ENCODE measurements around the gene THAP12. TPM values are rescaled to one million over a fixed set of nuclear protein-coding genes. Genes with fewer than 3 reads are reported as not detected.

The THAP12 gene
- total RNA-seq, 1 donor from 2014 or later: 30.3 TPM

DNA sequence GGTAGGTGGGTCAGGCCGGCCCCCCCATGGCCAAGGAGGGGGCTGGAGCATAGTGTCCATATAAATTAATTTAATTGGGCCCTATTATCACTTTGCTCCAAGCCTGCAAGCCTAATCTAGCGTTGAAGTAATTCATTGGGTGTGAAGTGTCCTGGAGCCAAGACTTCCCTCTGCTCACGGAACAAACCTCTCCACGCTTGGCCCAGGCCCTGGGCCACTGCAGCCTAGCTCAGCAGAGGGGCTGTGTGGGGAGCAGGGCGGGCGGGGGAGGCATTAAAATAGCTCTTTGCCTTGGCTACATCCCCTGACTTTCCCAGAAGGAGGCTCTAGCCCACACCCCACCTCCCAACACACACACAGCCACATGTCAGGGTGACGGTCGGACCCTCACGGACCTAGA is 73.5 kb downstream of the THAP12 start:
- no peaks in the 10 kb centered on the region for H3K36me3 ChIP-seq (ENCODE audit: insufficient read depth, low read length)
- H3K27ac Mint-ChIP-seq (ENCODE audit: unreplicated experiment): no peak overlapping the region
- no peak for FAIRE-seq
- peaks cover 2% of the 10 kb centered on the region for H3K4me1 Mint-ChIP-seq (ENCODE audit: low read depth, unreplicated experiment)
- no peak overlapping the region for H3K4me2 ChIP-seq (ENCODE audit: low read length)
- H3K79me2 ChIP-seq (ENCODE audit: insufficient read depth, low read length): no peaks in the 10 kb centered on the region
- H3K9me3 Mint-ChIP-seq (ENCODE audit: unreplicated experiment): no peaks in the 10 kb centered on the region
- H3K4me3 Mint-ChIP-seq (ENCODE audit: unreplicated experiment): no peak overlapping the region
- H4K20me1 ChIP-seq (ENCODE audit: insufficient read depth, low read length): no peaks in the 10 kb centered on the region
- H3K27me3 ChIP-seq (ENCODE audit: insufficient read depth, low read length): peaks cover 4% of the 10 kb centered on the region
- H3K4me3 ChIP-seq (ENCODE audit: insufficient read depth, low read depth, low read length): no peak overlapping the region
- H3K9me3 ChIP-seq (ENCODE audit: insufficient read depth, low read depth, low read length): no peaks in the 10 kb centered on the region
- no peaks in the 10 kb centered on the region for H3K4me1 ChIP-seq (ENCODE audit: insufficient read depth, low read length)
- H3K27ac ChIP-seq (ENCODE audit: low read depth, low read length): no peak overlapping the region
- no peak for TF ChIP-seq EZH2 (IDR thresholded peaks at IDR 0.05; ENCODE audit: insufficient read depth, low read length)
- no peak for DNase-seq (ENCODE audit: low read depth)
- H2AFZ ChIP-seq (ENCODE audit: low read depth, low read length): no peak overlapping the region
- no peaks in the 10 kb centered on the region for H3K36me3 Mint-ChIP-seq (ENCODE audit: low read depth, unreplicated experiment)
- no peak overlapping the region for H3K9ac ChIP-seq (ENCODE audit: low read length)
- H3K27me3 Mint-ChIP-seq (ENCODE audit: low read depth, unreplicated experiment): peaks cover 47% of the 10 kb centered on the region

DNA sequence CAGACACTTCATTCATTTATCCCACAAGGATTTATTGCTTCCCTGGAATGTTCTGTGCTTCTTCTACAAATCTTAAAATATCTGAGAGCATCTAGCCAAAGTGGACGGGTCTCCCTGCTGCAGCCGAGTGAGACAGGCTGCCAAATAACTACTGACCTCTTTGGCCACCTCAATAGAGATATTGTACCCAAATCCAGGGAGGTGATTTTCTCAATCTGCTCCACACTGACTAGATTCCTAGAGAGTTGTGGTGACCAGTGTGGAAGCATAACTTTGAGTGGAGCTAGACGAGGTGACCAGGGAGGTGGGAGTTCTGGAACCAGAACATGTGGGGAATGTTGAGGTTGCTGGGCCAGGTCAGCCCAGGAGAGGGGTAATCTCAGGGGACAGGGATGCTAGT is 77.5 kb downstream of the THAP12 start:
- H2AFZ ChIP-seq (ENCODE audit: low read depth, low read length): no peak overlapping the region
- Mint-ChIP-seq H3K27ac (ENCODE audit: unreplicated experiment) (no peak overlapping the region), H3K9me3 (ENCODE audit: unreplicated experiment) (peaks cover 5% of the 10 kb centered on the region), H3K36me3 (ENCODE audit: low read depth, unreplicated experiment) (no peaks in the 10 kb centered on the region), H3K27me3 (ENCODE audit: low read depth, unreplicated experiment) (peaks cover 36% of the 10 kb centered on the region), H3K4me1 (ENCODE audit: low read depth, unreplicated experiment) (peaks cover 2% of the 10 kb centered on the region), H3K4me3 (ENCODE audit: unreplicated experiment) (no peak overlapping the region)
- no peaks in the 10 kb centered on the region for H3K79me2 ChIP-seq (ENCODE audit: insufficient read depth, low read length)
- no peaks in the 10 kb centered on the region for H3K9me3 ChIP-seq (ENCODE audit: insufficient read depth, low read depth, low read length)
- H4K20me1 ChIP-seq (ENCODE audit: insufficient read depth, low read length): no peaks in the 10 kb centered on the region
- H3K4me3 ChIP-seq (ENCODE audit: insufficient read depth, low read depth, low read length): no peak overlapping the region
- no peaks in the 10 kb centered on the region for H3K36me3 ChIP-seq (ENCODE audit: insufficient read depth, low read length)
- no peak for DNase-seq (ENCODE audit: low read depth)
- H3K9ac ChIP-seq (ENCODE audit: low read length): no peak overlapping the region
- H3K4me2 ChIP-seq (ENCODE audit: low read length): no peak overlapping the region
- TF ChIP-seq, protein P1, sequence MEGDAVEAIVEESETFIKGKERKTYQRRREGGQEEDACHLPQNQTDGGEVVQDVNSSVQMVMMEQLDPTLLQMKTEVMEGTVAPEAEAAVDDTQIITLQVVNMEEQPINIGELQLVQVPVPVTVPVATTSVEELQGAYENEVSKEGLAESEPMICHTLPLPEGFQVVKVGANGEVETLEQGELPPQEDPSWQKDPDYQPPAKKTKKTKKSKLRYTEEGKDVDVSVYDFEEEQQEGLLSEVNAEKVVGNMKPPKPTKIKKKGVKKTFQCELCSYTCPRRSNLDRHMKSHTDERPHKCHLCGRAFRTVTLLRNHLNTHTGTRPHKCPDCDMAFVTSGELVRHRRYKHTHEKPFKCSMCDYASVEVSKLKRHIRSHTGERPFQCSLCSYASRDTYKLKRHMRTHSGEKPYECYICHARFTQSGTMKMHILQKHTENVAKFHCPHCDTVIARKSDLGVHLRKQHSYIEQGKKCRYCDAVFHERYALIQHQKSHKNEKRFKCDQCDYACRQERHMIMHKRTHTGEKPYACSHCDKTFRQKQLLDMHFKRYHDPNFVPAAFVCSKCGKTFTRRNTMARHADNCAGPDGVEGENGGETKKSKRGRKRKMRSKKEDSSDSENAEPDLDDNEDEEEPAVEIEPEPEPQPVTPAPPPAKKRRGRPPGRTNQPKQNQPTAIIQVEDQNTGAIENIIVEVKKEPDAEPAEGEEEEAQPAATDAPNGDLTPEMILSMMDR (IDR thresholded peaks at IDR 0.05; ENCODE audit: insufficient read depth, low read depth, low read length): no peak
- no peak for TF ChIP-seq EZH2 (IDR thresholded peaks at IDR 0.05; ENCODE audit: insufficient read depth, low read length)
- no peak overlapping the region for H3K27ac ChIP-seq (ENCODE audit: low read depth, low read length)
- no peak for FAIRE-seq
- H3K27me3 ChIP-seq (ENCODE audit: insufficient read depth, low read length): peaks cover 12% of the 10 kb centered on the region
- no peaks in the 10 kb centered on the region for H3K4me1 ChIP-seq (ENCODE audit: insufficient read depth, low read length)

DNA sequence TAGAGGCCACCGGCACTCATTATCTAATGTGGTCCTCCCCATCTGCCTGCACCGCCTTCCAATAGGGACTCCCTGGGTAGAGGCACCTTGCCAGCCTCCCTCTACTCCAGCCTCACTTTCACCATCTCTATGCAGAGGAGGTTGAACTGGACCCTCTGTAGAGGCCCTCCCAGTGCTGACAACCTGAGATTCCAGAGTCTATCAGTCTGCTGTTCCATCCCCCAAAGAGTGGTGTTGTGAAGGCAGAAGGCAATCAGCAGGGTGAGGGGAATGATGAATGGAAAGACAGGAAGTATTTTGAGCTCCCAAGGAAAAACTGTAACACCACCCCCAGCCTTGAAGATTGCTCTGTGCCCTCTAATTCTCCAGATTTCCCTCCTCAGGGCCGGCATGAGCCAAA is 77.9 kb downstream of the THAP12 start:
- Histone ChIP-seq H3K27ac (ENCODE audit: low read depth, low read length) (no peak overlapping the region), H3K36me3 (ENCODE audit: insufficient read depth, low read length) (no peaks in the 10 kb centered on the region), H2AFZ (ENCODE audit: low read depth, low read length) (no peak overlapping the region), H3K9ac (ENCODE audit: low read length) (no peak overlapping the region), H4K20me1 (ENCODE audit: insufficient read depth, low read length) (no peaks in the 10 kb centered on the region), H3K4me2 (ENCODE audit: low read length) (no peak overlapping the region), H3K79me2 (ENCODE audit: insufficient read depth, low read length) (no peaks in the 10 kb centered on the region), H3K27me3 (ENCODE audit: insufficient read depth, low read length) (peaks cover 12% of the 10 kb centered on the region), H3K9me3 (ENCODE audit: insufficient read depth, low read depth, low read length) (no peaks in the 10 kb centered on the region), H3K4me3 (ENCODE audit: insufficient read depth, low read depth, low read length) (no peak overlapping the region), H3K4me1 (ENCODE audit: insufficient read depth, low read length) (no peaks in the 10 kb centered on the region)
- DNase-seq (ENCODE audit: low read depth) (no peak), FAIRE-seq (no peak)
- no peak overlapping the region for H3K27ac Mint-ChIP-seq (ENCODE audit: unreplicated experiment)
- peaks cover 5% of the 10 kb centered on the region for H3K9me3 Mint-ChIP-seq (ENCODE audit: unreplicated experiment)
- H3K27me3 Mint-ChIP-seq (ENCODE audit: low read depth, unreplicated experiment): peaks cover 38% of the 10 kb centered on the region
- no peak overlapping the region for H3K4me3 Mint-ChIP-seq (ENCODE audit: unreplicated experiment)
- H3K36me3 Mint-ChIP-seq (ENCODE audit: low read depth, unreplicated experiment): no peaks in the 10 kb centered on the region
- no peak for TF ChIP-seq EZH2 (IDR thresholded peaks at IDR 0.05; ENCODE audit: insufficient read depth, low read length)
- TF ChIP-seq, protein P1 (IDR thresholded peaks at IDR 0.05; ENCODE audit: insufficient read depth, low read depth, low read length): no peak
- H3K4me1 Mint-ChIP-seq (ENCODE audit: low read depth, unreplicated experiment): peaks cover 2% of the 10 kb centered on the region

Other genes starting within 250 kb of the THAP12 start
- 1.3 and 1.9 TPM in 2 replicates for gene WNT11, start 174.6 kb downstream of the THAP12 start, total RNA-seq
- gene GVQW3, start 191 bp upstream of the THAP12 start, total RNA-seq: 2.0 TPM in 2 replicates
- 18.8 and 18.9 TPM in 2 replicates for gene EMSY, start 63.9 kb upstream of the THAP12 start, total RNA-seq

All from astrocyte (in vitro differentiated cells and primary cell).